Measurements from ENCODE around the gene CAVIN3. TPM values are rescaled to one million over a fixed set of nuclear protein-coding genes. Genes with fewer than 3 reads are reported as not detected.

CAVIN3 gene
- total RNA-seq, 2 donors from 2014 or later, result 303 to 717 TPM

GRCh38 chr11:6307876-6308275 lies 12.4 kb downstream of the CAVIN3 start:
- Histone ChIP-seq H3K27me3 (replicated peaks; ENCODE audit: insufficient read depth) (no peaks in the 10 kb centered on the region), H3K4me1 (ENCODE audit: control insufficient read depth in 1 of 2, low read depth in 2 of 2) (no peaks in the 10 kb centered on the region), H3K4me3 (no peak overlapping the region), H3K9me3 (no peaks in the 10 kb centered on the region), H3K27ac (no peak overlapping the region), H3K36me3 (no peaks in the 10 kb centered on the region)
- ATAC-seq (ENCODE audit: insufficient number of reproducible peaks, low FRiP score, low read depth) (no peak), DNase-seq (ENCODE audit: low spot score) (no peak)
- TF ChIP-seq CTCF (IDR thresholded peaks at IDR 0.05), result no peak

- H3K36me3 ChIP-seq, result no peaks in the 10 kb centered on the region
- H3K4me1 ChIP-seq (ENCODE audit: control insufficient read depth in 1 of 2, low read depth in 2 of 2), result no peaks in the 10 kb centered on the region
- no peak for DNase-seq (ENCODE audit: low spot score)
- H3K4me3 ChIP-seq, result no peak overlapping the region
- TF ChIP-seq CTCF (IDR thresholded peaks at IDR 0.05), result no peak
- H3K9me3 ChIP-seq, result no peaks in the 10 kb centered on the region
- H3K27ac ChIP-seq, result no peak overlapping the region
- ATAC-seq (ENCODE audit: insufficient number of reproducible peaks, low FRiP score, low read depth), result no peak
- H3K27me3 ChIP-seq (replicated peaks; ENCODE audit: insufficient read depth), result no peaks in the 10 kb centered on the region
Measured at GRCh38 chr11:6305297-6305696, 15.0 kb downstream of the CAVIN3 start.

- ATAC-seq (ENCODE audit: insufficient number of reproducible peaks, low FRiP score, low read depth) (no peak), DNase-seq (ENCODE audit: low spot score) (no peak)
- Histone ChIP-seq H3K27ac (no peak overlapping the region), H3K9me3 (no peaks in the 10 kb centered on the region), H3K4me1 (ENCODE audit: control insufficient read depth in 1 of 2, low read depth in 2 of 2) (no peaks in the 10 kb centered on the region), H3K36me3 (no peaks in the 10 kb centered on the region), H3K4me3 (no peak overlapping the region), H3K27me3 (replicated peaks; ENCODE audit: insufficient read depth) (no peaks in the 10 kb centered on the region)
- TF ChIP-seq CTCF (IDR thresholded peaks at IDR 0.05), result no peak
Measured at GRCh38 chr11:6303661-6304060, 16.6 kb downstream of the CAVIN3 start.

GRCh38 chr11:6301096-6301495 lies 19.2 kb downstream of the CAVIN3 start:
- Histone ChIP-seq H3K36me3 (no peaks in the 10 kb centered on the region), H3K27me3 (replicated peaks; ENCODE audit: insufficient read depth) (no peaks in the 10 kb centered on the region), H3K4me3 (no peak overlapping the region), H3K27ac (no peak overlapping the region), H3K9me3 (no peaks in the 10 kb centered on the region), H3K4me1 (ENCODE audit: control insufficient read depth in 1 of 2, low read depth in 2 of 2) (no peaks in the 10 kb centered on the region)
- ATAC-seq (ENCODE audit: insufficient number of reproducible peaks, low FRiP score, low read depth) (no peak), DNase-seq (ENCODE audit: low spot score) (no peak)
- no peak for TF ChIP-seq CTCF (IDR thresholded peaks at IDR 0.05)

- ATAC-seq (ENCODE audit: insufficient number of reproducible peaks, low FRiP score, low read depth) (no peak), DNase-seq (ENCODE audit: low spot score) (no peak)
- Histone ChIP-seq H3K9me3 (no peaks in the 10 kb centered on the region), H3K4me3 (no peak overlapping the region), H3K4me1 (ENCODE audit: control insufficient read depth in 1 of 2, low read depth in 2 of 2) (no peaks in the 10 kb centered on the region), H3K27me3 (replicated peaks; ENCODE audit: insufficient read depth) (no peaks in the 10 kb centered on the region), H3K36me3 (no peaks in the 10 kb centered on the region), H3K27ac (no peak overlapping the region)
- no peak for TF ChIP-seq CTCF (IDR thresholded peaks at IDR 0.05)
Measured at GRCh38 chr11:6300325-6300724, 20.0 kb downstream of the CAVIN3 start.

Measured in thoracic aorta (tissue), 2 donors.